SU-DHL-6 (cell line): ENCODE measurements around the gene CUL9.

Experiments used
- EZH2phosphoT487 ChIP-seq: fragments of 200-600 bp; sonication (generic), shearing (Covaris generic); conservative IDR thresholded peaks from 2 replicates; pipeline ENCODE4 v1.6.1; 2018; ENCODE audit warnings: mild to moderate bottlenecking, antibody characterized with exemption, low read length, moderate library complexity, mixed read lengths
- TF ChIP-seq, protein P1 (sequence below): fragments of 200-600 bp; sonication (generic); IDR thresholded peaks from one replicate; pipeline ENCODE4 v1.5.1; 2017; ENCODE audit warnings: antibody characterized with exemption, mild to moderate bottlenecking, low read length, moderate library complexity; ENCODE audit not compliant: insufficient read depth, poor library complexity, severe bottlenecking

DNA sequence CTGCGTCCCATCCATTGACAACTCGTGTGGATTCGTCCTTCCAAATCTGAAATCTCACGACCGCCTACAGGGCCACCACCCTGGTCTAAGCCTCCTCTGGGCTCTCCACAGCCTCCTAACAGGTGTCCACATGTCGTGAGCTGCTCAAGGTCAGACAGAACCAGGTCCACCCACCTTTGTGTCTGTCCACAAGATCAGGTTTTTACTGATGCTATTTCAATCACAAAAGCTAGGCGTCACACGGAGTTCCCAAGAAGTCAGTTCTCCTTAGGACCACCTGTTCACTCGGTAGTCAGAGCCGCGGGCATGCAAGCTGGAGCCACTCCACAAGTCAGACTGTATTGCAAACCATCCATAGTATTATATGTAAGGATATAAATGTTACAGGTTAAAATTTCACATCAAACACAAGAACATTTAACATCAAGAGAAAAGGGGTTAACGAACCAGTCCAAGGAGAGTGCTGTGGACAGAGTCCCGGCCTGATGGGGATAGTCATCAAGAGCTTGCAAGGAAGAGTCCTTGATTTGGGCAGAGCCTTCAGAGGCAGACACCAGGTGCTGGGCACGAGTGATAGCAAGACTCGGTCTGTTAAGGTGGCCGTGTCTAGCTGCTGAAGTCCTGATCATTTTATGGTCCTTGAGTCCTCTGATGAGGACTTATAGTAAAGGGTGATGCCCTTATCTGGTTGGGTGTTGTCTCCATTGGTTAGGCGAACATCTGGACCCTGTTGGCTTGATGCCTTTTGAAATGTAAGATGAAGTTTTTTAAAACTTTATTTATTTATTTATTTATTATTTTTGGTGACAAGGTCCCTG is 48.0 kb downstream of the CUL9 start:
- TF ChIP-seq, protein P1, sequence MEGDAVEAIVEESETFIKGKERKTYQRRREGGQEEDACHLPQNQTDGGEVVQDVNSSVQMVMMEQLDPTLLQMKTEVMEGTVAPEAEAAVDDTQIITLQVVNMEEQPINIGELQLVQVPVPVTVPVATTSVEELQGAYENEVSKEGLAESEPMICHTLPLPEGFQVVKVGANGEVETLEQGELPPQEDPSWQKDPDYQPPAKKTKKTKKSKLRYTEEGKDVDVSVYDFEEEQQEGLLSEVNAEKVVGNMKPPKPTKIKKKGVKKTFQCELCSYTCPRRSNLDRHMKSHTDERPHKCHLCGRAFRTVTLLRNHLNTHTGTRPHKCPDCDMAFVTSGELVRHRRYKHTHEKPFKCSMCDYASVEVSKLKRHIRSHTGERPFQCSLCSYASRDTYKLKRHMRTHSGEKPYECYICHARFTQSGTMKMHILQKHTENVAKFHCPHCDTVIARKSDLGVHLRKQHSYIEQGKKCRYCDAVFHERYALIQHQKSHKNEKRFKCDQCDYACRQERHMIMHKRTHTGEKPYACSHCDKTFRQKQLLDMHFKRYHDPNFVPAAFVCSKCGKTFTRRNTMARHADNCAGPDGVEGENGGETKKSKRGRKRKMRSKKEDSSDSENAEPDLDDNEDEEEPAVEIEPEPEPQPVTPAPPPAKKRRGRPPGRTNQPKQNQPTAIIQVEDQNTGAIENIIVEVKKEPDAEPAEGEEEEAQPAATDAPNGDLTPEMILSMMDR, result no peak
- TF ChIP-seq EZH2phosphoT487, result no peak
